AG10803 (cell line): Measurements from ENCODE around the gene SPPL2C.

Experiments
- DNase-seq: peaks from one replicate; pipeline ENCODE4 v3.0.0; 2010; ENCODE audit warnings: low read depth
- H3K4me3 ChIP-seq: 2 replicates; pipeline ENCODE4 v1.5.1; 2011; ENCODE audit warnings: mild to moderate bottlenecking, low read length, control low read depth
- TF ChIP-seq, protein P1 (sequence below): conservative IDR thresholded peaks from 2 replicates; pipeline ENCODE4 v1.5.1; 2011; ENCODE audit warnings: mild to moderate bottlenecking, low read length, control low read depth, inconsistent platforms

SPPL2C gene

DNA sequence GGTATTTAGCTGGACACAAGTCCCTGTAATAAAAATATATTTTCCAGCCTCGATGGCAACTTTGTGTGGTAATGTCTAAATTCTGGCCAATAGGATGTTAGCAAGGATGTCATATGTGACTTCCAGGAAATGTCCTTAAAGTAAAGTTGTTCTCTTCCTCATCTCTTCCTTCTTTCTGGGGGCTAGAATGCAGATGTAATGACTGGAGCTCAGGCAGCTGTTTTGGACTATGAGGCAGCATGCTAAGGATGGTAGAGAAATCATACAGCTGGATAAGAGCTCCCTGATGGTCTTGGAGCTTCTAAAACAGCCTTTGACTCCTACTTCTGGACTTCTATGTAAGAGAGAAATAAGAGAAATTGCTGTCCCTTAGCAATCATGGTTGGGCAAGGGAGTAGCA lies 32.8 kb downstream of the SPPL2C start:
- TF ChIP-seq, protein P1, sequence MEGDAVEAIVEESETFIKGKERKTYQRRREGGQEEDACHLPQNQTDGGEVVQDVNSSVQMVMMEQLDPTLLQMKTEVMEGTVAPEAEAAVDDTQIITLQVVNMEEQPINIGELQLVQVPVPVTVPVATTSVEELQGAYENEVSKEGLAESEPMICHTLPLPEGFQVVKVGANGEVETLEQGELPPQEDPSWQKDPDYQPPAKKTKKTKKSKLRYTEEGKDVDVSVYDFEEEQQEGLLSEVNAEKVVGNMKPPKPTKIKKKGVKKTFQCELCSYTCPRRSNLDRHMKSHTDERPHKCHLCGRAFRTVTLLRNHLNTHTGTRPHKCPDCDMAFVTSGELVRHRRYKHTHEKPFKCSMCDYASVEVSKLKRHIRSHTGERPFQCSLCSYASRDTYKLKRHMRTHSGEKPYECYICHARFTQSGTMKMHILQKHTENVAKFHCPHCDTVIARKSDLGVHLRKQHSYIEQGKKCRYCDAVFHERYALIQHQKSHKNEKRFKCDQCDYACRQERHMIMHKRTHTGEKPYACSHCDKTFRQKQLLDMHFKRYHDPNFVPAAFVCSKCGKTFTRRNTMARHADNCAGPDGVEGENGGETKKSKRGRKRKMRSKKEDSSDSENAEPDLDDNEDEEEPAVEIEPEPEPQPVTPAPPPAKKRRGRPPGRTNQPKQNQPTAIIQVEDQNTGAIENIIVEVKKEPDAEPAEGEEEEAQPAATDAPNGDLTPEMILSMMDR, result no peak
- no peak overlapping the region for H3K4me3 ChIP-seq
- no peak for DNase-seq

DNA sequence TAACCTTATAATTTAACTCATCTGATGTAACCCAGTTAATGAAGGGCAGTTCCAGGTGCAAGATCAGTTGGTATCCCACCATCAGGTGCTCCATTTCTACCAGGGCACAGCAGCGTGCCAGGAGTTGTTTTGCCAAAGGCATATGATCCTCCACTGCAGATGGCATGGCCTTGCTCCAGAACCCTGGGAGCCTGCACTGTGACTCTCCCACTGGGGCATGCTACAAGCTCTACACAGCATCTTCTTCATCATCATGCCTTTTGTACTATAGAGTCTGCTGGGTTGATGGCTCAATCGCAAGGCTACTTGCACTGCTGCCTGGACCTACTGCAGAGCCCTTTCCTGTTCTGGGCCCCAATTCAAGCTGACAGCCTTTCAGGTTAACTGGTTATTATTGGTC lies 38.4 kb downstream of the SPPL2C start:
- DNase-seq, result no peak
- TF ChIP-seq, protein P1, result no peak

GRCh38 chr17:45886852-45887251 lies 42.2 kb downstream of the SPPL2C start:
- DNase-seq, result no peak
- TF ChIP-seq, protein P1, result no peak
- H3K4me3 ChIP-seq, result no peak overlapping the region

More for the DNA sequence above, 38.4 kb downstream of the SPPL2C start:
- no peak overlapping the region for H3K4me3 ChIP-seq

- no peak for DNase-seq
- no peak overlapping the region for H3K4me3 ChIP-seq
- TF ChIP-seq, protein P1, result no peak
These were observed 43.7 kb downstream of the SPPL2C start for GRCh38 chr17:45888392-45888791.

DNA sequence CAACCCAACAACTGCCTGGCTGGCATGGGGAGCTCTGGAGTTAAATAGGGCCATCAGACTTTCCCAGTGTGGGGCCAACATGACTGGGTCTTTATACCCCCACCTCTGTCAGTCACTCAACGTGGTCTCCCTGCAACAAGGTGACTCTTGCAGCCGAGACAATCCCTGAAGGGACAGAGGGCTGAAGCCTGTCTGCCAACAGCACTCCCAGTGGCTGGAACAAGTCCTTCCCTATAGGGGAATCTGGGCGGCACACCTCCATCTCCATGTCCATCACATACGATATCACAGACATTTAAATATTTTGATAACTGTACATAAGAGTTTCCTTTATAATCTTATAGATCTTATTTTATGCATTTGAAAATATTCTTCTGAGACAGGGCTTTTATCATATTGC lies 44.9 kb downstream of the SPPL2C start:
- no peak for DNase-seq
- H3K4me3 ChIP-seq, result no peak overlapping the region
- TF ChIP-seq, protein P1, result no peak

- H3K4me3 ChIP-seq, result peak overlapping the region; percentile 64
- TF ChIP-seq, protein P1, result no peak
- no peak for DNase-seq
These were observed 49.0 kb downstream of the SPPL2C start for GRCh38 chr17:45893725-45894021.

DNA sequence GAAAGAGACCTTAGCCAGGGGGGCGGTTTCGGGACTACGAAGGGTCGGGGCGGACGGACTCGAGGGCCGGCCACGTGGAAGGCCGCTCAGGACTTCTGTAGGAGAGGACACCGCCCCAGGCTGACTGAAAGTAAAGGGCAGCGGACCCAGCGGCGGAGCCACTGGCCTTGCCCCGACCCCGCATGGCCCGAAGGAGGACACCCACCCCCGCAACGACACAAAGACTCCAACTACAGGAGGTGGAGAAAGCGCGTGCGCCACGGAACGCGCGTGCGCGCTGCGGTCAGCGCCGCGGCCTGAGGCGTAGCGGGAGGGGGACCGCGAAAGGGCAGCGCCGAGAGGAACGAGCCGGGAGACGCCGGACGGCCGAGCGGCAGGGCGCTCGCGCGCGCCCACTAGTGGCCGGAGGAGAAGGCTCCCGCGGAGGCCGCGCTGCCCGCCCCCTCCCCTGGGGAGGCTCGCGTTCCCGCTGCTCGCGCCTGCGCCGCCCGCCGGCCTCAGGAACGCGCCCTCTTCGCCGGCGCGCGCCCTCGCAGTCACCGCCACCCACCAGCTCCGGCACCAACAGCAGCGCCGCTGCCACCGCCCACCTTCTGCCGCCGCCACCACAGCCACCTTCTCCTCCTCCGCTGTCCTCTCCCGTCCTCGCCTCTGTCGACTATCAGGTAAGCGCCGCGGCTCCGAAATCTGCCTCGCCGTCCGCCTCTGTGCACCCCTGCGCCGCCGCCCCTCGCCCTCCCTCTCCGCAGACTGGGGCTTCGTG lies 49.5 kb downstream of the SPPL2C start, which contains the start of gene MAPT:
Gene MAPT (plus strand): TSS at position 533 of the 763 bp plus-strand sequence. CDS start 67,784 bp downstream, outside the sequence.
- H3K4me3 ChIP-seq, result peak within 1 kb of the TSS; percentile 68
- peak; percentile 89 for DNase-seq
- TF ChIP-seq, protein P1, result peak; percentile 54
